ENCODE measurements around the gene ZSWIM6.

Gene ZSWIM6

DNA sequence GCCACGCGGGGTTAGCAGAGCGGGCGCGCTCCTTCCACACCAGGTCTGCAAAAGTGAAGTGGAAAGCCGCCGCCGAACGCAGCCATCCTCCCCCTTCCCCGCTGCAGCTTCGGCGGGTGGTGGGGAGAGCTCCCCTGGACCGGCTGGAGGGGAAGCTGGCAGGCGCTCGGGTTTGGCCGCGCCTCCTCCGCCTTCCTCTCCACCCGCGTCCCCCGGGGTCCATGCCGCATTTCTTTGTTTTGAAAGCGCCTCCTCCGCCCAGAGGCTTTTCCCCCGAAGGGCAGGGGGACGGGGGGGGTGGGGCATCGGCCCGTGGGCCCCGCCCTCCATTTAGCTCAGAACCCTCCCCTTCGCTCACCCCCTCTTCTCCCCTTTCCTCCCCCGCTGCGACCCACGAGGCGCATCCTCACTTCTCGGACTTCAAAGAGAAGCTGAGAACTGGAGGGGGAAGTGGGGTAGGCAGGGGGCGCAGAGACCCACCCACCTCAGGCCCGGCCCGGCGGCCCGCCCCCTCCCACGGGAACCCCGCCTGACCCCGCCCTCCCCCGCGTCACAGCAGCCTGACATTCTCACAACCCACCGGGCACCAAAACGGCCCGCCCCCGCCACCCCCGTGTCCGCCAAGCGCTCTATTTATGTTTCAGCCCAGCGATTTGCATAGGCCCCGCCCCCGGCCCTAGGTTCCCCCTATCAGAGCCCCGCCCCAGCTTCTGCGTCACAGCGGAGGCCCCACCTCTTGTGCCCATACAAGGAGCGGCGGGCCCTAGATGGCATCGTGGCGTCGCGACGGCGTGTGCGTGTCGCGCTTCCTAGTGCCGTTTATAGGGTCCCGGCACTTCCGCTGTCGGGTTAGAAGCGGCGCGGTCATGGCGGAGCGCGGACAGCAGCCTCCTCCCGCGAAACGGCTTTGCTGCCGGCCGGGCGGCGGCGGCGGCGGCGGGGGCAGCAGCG lies at the start of gene ZSWIM6:
Gene ZSWIM6, plus strand, starts transcription at position 852 of the 951 bp plus-strand sequence. Its CDS starts 15 bp downstream, at position 867.
- DNase-seq (ENCODE audit: low spot score): peak; percentile 99

DNA sequence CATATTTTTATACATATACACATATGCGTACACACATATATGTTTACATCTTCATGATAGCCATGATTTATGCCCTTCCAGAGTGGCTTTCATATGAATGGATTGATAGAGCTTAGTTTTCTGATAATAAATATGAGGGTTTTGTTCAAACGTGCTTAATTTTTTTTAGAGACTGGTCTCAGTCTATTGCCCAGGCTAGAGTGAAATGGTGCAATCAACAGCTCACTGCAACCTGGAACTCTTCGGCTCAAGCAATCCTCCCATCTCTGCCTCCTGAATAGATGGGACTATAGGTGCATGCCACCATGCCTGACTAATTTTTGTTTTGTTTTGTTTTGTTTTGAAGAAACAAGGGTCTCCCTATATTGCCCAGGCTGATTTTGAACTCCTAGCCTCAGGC lies 48.6 kb upstream of the ZSWIM6 start:
- no peak for DNase-seq (ENCODE audit: low spot score)

DNA sequence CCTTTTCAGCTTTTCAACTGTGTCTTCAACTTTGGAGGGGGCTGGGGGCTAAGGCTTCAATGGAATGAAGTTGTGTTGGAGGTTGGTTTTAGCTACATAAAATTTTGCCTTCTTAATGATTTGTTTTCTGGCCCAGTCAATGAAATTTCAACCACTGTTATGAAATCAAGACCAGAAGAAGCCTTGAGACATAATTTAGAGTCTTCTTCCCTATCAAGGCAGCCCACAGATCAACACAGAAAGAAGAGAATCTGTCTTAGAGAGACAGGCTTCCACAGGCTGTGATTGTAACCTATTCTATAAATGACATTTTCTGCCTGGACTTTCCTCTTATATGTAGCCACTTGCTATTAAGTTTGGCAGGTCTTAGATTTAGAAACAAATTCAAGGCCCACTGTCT lies 46.5 kb upstream of the ZSWIM6 start:
- DNase-seq (ENCODE audit: low spot score): no peak

DNA sequence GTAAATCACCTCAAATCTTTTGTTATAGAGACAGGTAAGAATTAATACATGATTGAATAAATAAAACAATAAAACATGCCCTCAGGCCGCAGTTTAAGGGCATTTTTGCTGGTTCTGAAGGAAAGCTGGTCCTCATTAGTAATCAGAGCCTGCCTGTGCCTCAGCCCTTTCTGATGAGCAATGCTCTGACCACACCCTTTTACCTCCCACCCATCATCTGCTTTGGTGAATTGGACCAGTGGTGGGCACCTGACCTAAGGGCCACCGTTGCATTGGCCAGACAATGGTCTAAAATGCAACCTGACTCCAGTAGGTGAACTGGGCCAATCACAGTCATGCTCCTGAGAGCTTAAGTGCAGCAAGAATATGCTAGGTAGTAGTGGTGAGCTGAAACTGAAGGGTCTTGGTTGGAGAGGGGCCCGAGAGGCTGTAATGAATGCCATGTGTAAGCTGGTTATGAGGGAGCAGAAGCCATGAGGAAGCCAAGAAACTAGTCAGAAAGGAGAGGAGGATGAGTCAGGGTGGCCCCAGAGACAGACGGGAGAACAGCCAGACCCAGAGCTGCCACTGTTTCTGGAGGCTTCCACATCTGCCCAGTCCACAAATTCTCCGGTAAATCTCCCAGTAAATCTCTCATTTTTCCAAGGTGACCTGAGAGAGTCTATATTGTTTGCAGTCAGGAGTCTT lies 45.5 kb upstream of the ZSWIM6 start:
- DNase-seq (ENCODE audit: low spot score): no peak

DNA sequence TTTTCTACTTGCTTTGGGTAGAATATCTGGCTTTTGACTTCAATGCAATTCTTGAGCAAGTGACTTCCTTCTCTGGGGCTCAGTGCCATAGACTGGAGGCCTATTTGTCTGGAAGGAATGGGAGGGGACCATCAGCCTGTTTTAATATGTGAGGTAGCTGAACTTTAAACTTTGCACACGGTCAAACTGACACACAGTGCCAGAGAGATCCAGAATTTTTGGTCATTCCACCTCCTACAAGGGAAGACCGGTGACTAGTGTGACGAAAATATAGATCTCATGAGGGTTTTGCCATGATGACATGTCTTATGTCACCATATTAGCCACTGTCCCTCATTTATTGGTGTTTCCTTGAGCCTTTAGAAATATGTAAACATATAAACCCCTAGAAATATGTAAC lies 44.6 kb upstream of the ZSWIM6 start:
- no peak for DNase-seq (ENCODE audit: low spot score)

DNA sequence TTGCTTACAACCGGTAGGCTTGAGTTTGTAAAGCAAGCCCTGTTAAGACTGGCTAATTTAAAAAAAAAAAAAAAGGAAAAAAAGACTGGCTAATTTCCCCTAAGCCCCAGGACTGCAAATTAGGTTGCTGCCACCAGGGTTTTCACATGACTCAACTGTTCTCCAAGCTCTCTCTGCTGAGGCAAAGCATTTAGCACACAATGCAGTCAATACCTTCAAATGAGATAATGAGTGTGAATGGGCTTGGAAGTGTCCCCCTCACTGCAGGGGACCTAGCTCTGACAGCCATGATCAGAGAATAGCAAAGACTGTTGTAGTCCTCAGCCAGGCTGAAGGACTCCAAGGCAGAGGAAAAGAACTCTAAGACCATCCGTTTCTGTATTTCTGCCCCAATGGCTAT lies 42.8 kb upstream of the ZSWIM6 start:
- no peak for DNase-seq (ENCODE audit: low spot score)

DNA sequence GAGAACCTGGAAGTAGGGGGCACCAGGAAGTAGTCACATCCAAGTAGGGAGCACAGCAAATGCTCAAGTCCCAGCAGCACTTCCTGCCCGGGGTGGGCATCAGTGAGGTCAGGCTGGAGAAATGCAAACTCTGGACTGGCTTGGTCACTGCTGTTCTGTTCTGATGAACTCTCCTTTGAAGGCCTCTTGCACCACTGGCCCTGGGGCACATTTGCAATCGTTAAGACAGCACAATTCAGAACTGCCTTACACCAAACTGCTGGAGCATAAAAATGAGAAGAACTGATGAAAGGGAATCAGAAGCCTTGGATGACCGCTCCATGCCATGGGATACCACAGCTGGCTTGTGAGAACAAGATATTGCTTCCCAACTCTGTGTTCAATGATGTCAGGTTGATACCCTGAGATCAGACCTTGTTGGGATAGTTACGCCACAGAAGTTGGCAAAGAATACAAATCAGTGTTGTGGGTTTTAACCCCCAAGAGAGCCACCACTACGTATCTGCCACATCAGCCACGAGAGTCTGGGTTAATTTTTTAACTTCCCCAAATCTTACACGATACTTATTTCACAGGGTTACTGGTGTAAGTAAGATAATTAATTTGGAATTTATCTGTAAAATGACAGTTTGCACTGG lies 42.3 kb upstream of the ZSWIM6 start:
- no peak for DNase-seq (ENCODE audit: low spot score)

DNA sequence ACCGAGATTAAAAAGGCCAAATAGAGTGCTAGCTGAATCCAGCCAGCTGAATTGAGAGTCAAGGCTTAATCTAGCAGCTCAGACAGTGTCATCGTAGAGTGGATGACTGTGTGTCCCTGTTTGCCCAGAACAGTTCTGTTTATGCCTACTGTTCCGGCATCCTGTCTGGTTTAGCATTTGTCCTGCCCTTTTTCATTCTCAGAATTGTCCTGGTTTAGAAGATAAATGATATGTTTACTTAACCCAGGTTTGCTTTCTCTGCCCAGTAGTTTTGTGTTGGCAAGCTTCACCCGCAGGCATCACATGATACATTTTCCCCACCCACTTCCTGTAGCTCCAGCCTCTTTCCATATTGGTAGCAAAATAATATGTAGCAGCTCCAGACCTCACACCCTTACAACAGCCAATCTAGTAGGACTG lies 41.3 kb upstream of the ZSWIM6 start:
- DNase-seq (ENCODE audit: low spot score): no peak

DNA sequence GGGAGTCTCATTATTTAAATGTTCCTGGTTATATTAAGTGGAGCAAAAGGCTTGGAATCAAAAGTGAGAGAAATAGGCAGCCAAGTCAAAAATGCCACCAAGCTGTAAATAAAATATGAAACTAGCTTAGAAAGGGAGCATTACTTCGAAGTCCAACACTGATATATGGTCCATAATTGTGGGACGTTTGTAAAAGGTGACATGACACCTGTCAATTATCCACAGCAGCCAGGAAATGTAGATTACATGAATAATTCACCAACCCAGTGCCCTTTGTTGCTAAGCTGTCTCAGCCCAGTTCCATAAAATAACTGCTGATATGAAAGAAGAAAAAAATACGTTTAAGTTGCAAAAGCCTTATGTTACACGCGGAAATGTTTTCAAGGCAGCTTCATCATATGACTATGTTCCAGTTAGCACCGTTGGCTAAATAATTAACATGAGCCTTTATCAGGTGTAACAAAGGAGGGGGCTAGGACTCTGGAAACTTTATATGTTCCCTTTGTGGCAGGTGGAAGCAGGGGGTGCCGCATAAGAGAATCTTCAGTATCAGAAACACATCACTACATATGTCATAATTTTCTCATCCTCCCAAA lies 39.9 kb upstream of the ZSWIM6 start:
- no peak for DNase-seq (ENCODE audit: low spot score)

DNA sequence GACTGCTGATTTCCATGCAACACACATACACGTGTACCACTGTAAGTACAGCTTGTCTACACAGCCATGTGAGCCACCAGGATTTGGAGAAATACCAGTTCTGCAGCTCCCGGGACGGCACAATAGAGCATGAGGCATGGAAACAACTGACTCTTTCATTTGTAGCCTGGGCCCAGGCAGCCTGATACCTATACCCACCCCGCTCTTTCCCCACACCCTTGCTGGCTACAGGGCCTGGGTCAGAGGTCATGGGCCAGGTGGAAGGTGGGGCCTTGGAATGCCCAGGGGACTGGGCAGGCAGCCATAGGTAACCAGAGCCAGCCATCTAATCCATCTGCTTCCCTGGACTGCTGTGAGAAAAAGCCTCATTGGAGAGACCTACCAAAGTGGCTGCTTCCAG lies 39.0 kb upstream of the ZSWIM6 start:
- DNase-seq (ENCODE audit: low spot score): no peak

DNA sequence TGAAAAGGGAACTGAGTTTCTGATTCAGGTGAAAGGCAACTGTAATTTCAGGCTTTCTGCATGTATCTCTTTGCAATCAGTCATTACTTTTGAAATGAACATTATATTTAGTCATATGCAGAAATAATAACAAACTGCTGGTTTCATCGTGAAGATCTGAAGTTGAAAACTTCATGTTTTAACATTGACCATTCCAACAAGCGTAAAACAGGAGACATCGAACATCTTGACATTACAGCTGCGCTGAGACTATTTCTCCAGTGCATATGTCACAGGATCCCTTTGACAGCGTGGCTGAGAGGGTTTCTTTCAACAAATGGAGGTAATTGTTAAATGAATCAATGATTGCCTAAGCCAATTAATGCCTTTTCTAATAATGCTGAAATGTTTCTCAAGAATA lies 38.2 kb upstream of the ZSWIM6 start:
- DNase-seq (ENCODE audit: low spot score): no peak

DNA sequence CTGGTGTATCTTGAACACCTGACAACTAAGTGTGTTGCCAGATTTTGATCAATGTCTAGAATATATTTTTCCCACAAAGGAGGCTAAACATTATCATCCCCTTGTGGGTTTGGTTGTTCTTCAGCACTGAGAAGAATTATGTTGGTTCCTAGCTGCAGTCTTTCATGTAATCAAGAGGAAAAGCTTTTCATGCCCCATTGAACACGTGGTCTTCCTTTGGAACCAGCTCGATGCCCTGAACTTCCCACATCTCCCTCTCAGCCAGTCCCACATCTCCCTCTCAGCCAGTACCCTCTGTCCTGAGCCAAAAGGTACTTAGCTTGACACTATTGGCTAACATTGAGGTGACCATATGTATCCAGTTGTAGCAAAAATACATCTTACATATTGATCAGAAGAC lies 36.7 kb upstream of the ZSWIM6 start:
- DNase-seq (ENCODE audit: low spot score): no peak

DNA sequence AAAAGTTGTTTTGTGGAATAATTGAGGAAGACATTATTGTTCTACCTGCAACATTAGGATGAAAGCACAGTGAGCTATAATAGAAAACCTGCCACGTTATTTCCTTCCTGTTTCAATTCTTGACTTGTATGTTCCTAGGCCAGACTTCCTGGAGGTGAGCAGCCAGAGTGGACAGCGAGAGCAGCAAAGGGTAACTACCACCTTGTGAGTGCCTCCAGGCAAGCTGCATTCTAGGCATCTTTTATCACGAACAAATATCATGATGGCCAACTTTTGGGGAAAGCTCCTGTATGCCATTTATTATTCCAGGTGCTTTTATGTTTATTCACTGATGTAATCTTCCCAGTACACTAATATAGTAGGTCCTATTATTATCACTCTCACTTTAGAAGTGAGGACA lies 34.0 kb upstream of the ZSWIM6 start:
- DNase-seq (ENCODE audit: low spot score): no peak

DNA sequence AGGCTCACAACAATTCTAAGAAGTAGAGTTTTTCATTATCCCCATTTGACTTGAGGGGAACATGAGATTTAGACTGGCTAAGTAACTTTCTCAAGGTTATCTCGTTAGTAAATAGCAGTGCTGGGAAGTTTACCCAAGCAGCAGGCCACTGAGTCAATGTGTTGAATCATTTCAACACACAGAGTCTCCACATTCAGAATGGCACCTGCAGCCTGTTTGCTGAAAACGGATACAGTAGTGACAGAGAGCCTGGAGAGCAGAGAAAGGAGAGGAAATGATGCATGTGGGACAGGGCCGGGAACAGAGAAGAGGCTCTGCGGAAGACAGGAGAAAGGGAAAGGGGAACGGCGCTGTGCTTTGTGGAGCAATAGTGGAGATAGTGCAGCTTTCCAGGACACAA lies 33.5 kb upstream of the ZSWIM6 start:
- DNase-seq (ENCODE audit: low spot score): no peak

DNA sequence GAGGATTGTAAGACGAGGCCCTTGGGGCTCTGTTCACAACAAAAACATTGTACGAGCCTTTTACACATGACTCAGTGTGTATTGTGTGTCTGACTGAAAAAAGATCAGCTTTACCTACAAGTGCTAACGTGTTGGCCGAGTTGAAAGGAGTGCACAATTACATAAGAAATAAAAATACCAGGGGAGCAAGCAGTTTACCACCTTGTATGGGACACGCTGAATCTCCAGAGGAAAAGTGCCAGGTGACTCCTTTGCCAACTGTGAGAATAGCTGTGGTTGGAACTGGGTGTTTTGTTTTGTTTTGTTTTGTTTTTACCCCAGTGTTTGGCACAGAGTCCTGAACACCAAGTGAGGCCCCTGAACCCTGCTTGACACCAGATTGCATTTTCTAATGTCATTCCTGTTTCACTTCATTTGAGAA lies 32.8 kb upstream of the ZSWIM6 start:
- DNase-seq (ENCODE audit: low spot score): no peak

DNA sequence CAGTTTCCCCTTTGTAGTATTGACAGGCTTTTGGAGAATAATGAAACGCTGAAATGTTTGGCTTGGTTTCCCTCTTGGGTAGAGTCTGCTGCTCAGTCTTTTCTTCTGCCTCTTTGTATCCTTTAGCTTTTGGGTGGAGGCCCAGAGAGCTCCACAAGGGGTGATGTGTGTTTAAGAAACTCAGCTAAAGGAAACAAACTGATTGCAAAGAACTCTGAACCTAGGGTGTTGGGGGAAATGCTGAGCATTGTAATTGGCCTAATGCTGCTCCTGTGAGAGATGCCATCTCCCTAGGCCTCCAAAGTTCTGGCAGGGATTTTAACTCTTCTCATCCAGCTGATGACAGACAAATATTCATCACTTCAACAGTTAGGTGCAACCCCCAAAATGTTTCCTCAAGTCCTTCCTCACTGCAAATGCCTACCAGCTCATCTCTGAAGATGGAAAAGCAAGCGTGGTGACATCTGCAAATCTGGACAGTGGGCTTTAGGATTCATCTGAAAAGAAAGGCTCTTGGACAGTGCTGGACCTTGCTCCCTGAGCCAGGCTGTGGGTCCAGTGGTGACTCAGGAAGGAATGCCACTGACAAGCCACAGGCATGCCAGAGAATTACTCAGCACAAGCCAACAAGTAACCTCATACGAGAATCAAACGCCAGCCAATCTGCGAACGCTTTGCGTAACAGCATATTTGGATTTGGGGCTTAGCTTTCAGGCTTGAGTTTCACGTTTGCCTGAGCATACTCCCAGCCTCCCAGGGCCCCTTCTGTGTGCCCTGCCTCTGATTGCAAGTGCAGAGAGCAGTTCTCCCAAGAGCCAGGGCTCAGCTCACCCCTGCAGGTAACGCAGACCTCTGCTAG lies 30.5 kb upstream of the ZSWIM6 start:
- DNase-seq (ENCODE audit: low spot score): peak; percentile 22

DNA sequence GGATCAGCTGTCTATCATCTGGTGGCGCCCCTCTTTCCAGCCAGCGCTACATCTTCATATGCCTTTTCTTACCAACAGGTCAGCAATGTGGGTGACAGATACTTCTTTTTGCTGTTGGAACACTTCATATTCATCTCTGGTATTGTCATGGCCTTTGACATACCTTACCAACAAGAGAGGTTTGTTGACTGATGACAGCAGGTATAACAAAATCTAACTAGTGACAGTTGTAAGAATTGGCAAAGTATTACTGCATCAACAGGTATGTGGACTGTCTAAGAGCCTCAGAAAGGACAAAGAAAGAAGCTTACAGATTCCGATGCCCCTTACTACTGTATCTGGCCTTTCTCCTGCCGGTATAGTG lies 29.9 kb upstream of the ZSWIM6 start:
- no peak for DNase-seq (ENCODE audit: low spot score)

DNA sequence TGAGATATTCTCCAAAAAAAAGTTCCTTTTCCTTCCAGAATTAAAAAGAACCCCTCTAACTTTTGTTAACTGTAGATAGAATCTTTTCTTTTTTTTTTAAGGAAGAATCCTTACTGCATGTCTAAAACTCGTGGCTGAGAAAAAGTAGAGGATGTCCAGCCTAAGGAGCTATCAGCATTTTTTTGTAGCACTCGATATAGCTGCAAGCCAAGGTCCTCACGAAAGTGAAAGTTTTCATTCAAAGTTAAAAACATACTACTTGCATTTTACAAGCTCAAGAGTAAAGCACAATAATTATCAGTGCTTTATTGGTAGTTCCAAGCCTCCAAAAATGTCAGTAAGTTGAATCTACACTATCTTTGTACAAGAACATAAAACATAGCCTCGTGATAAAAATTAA lies 28.7 kb upstream of the ZSWIM6 start:
- DNase-seq (ENCODE audit: low spot score): no peak

DNA sequence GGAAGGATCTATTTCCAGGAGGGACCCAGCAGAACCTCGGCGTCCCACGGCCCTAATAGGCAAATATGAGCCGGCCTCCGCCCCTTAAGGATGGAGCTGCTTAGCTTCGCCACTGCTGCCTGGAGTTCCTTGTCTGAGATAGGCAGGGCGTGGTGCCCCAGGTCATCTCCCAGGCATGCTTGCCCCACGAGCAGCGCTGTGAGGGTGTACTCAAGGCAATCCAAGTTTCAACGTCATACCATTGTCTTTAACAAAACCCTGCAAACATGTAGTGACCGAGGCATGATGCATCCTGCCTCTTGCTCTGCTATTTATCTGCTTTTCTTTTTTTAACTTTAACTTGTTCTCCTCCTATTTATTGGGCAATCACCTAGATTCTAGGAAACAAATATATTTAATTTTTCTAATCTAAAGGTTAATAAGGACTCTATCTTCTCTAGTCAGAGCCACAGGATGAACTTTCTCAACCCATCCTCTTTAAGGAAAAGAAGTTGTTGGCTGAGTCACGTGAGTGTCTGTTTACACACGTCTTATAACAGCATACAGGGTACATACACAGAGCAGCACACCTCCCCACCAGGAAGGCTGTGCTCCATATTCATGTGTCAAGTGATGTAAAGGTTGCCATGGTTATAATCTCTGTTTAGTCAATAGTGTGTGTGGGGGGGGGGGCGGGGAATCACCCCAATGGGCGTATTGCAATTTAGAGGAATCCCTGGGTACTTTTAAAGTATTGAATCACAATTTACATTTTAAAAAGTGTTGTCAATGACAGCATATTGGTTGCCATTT lies 27.3 kb upstream of the ZSWIM6 start:
- DNase-seq (ENCODE audit: low spot score): no peak

DNA sequence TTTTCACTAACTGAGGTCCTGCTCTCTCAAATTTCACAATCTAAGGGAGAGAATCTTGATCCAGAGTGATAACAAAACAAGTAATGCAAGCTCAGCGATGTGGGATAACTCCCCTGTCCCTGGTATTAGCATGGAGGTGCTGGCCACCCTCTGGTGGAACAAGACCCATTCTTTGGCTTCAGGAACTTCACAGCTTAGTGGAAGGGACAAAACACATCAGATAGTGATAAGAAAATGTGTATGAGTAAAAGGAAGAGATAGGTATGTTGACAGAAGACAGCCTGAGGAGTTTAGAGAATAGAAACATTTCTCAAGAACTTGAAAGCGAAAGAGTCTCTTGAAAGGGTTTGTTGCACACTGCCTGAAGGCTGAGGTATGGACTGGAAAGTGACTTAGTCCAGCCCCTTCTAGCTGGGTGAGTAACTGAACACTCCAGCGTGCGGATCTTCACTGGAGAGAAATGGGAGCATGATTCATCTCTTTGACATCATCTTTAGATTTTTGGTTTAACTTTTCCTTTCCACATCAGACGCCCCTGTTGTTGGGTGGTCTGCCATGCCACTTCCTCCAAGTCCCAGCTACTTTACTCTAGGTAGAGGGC lies 25.4 kb upstream of the ZSWIM6 start:
- no peak for DNase-seq (ENCODE audit: low spot score)

Data from cerebellar cortex (tissue), 1 donor.